Astrocyte (in vitro differentiated cells and primary cell): Measurements from ENCODE around the gene IFI27L1. TPM values are rescaled to one million over a fixed set of nuclear protein-coding genes. Genes with fewer than 3 reads are reported as not detected.

Experiments used
- DNase-seq: peaks from one replicate; pipeline ENCODE4 v3.0.0-alpha.2; 2010; ENCODE audit warnings: low read depth
- FAIRE-seq: peaks from 2 replicates; lab custom pipeline; 2011; peaks lifted over from hg19 to GRCh38; lab: Jason Lieb, UNC
- H2AFZ ChIP-seq: 2 replicates; pipeline ENCODE4 v1.6.0; 2012; ENCODE audit warnings: low read depth, low read length, inconsistent platforms
- H3K27ac ChIP-seq: 2 replicates; pipeline ENCODE4 v1.5.1; 2011; ENCODE audit warnings: low read depth, low read length, inconsistent platforms
- H3K27me3 ChIP-seq: 2 replicates; pipeline ENCODE4 v1.6.0; 2011; ENCODE audit warnings: low read length, inconsistent platforms; ENCODE audit not compliant: insufficient read depth
- H3K36me3 ChIP-seq: 2 replicates; pipeline ENCODE4 v1.5.1; 2011; ENCODE audit warnings: low read length, inconsistent platforms; ENCODE audit not compliant: insufficient read depth
- H3K4me1 ChIP-seq: 2 replicates; pipeline ENCODE4 v1.5.1; 2011; ENCODE audit warnings: low read length, inconsistent platforms; ENCODE audit not compliant: insufficient read depth
- H3K4me2 ChIP-seq: 2 replicates; pipeline ENCODE4 v1.6.0; 2012; ENCODE audit warnings: low read length, inconsistent platforms
- H3K4me3 ChIP-seq: 2 replicates; pipeline ENCODE4 v1.5.1; 2011; ENCODE audit warnings: low read depth, mild to moderate bottlenecking, low read length, inconsistent platforms; ENCODE audit not compliant: insufficient read depth
- H3K79me2 ChIP-seq: 2 replicates; pipeline ENCODE4 v1.6.0; 2012; ENCODE audit warnings: mild to moderate bottlenecking, low read length, inconsistent platforms; ENCODE audit not compliant: insufficient read depth
- H3K9ac ChIP-seq: 2 replicates; pipeline ENCODE4 v1.6.0; 2012; ENCODE audit warnings: mild to moderate bottlenecking, low read length, inconsistent platforms
- H3K9me3 ChIP-seq: 2 replicates; pipeline ENCODE4 v1.5.1; 2012; ENCODE audit warnings: low read depth, mild to moderate bottlenecking, low read length, inconsistent platforms; ENCODE audit not compliant: insufficient read depth
- H4K20me1 ChIP-seq: 2 replicates; pipeline ENCODE4 v1.6.0; 2012; ENCODE audit warnings: low read length, inconsistent platforms; ENCODE audit not compliant: insufficient read depth
- H3K27ac Mint-ChIP-seq: one replicate; pipeline ENCODE4 v1.8.0; 2021; ENCODE audit warnings: mild to moderate bottlenecking, mixed read lengths; ENCODE audit not compliant: unreplicated experiment
- H3K27me3 Mint-ChIP-seq: one replicate; pipeline ENCODE4 v1.8.0; 2021; ENCODE audit warnings: low read depth, mixed read lengths; ENCODE audit not compliant: unreplicated experiment
- H3K36me3 Mint-ChIP-seq: one replicate; pipeline ENCODE4 v1.8.0; 2021; ENCODE audit warnings: low read depth, mixed read lengths; ENCODE audit not compliant: unreplicated experiment
- H3K4me1 Mint-ChIP-seq: one replicate; pipeline ENCODE4 v1.8.0; 2021; ENCODE audit warnings: low read depth, mixed read lengths; ENCODE audit not compliant: unreplicated experiment
- H3K4me3 Mint-ChIP-seq: one replicate; pipeline ENCODE4 v1.8.0; 2021; ENCODE audit warnings: mild to moderate bottlenecking, moderate library complexity, mixed read lengths; ENCODE audit not compliant: unreplicated experiment
- H3K9me3 Mint-ChIP-seq: one replicate; pipeline ENCODE4 v1.8.0; 2021; ENCODE audit warnings: mild to moderate bottlenecking, mixed read lengths; ENCODE audit not compliant: unreplicated experiment
- EZH2 ChIP-seq: IDR thresholded peaks from 2 replicates; pipeline ENCODE4 v1.6.1; 2012; ENCODE audit warnings: mild to moderate bottlenecking, low read length, inconsistent platforms; ENCODE audit not compliant: insufficient read depth
- total RNA-seq: library from RNA; stranded (reverse); gene quantifications from 2 replicates; pipeline ENCODE4 v1.2.1, GENCODE V29; 2021
- TF ChIP-seq, protein P1 (sequence below): IDR thresholded peaks from 2 replicates; pipeline ENCODE4 v1.5.1; 2011; ENCODE audit warnings: low read depth, mild to moderate bottlenecking, inconsistent platforms, low read length, moderate library complexity; ENCODE audit not compliant: insufficient read depth

Gene IFI27L1
- total RNA-seq, 1 donor from 2014 or later: 28.4 TPM

DNA sequence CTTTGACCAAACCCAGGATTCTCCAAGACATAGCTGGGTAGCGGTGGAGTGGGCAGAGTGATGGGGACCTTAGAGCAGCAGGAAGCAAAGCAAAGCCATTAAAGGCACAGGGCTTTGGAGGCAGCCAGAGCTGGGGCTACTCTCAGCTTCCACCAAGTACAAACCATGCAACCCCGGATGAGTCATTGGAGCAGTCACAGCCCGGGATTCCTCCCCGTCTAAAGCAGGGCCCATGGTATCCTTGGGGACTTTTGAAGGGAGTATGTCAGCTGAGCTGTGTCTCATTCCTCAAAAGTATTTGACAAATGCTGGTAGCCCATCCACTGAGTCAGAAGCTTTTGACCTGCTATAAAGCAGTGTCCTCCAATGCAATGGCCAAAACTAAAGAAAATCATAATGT is 19.7 kb downstream of the IFI27L1 start:
- peak; percentile 65 for DNase-seq

DNA sequence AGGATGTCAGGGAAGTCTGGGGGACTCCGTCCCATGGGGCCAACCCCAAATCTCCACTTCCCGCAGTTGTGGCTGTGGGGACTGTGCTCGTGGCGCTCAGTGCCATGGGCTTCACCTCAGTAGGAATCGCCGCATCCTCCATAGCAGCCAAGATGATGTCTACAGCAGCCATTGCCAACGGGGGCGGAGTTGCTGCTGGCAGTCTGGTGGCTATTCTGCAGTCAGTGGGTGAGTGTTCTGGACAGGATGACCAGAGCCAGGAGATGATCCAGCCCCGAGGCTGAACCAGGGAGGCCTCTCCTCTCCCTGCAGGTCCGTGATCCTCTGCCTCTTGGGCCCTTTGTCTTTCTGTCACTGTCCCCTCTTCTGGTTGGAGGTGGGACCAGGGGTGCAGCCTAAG is 20.6 kb downstream of the IFI27L1 start:
- peaks cover 24% of the 10 kb centered on the region for H3K36me3 Mint-ChIP-seq
- Histone ChIP-seq H3K4me1 (peaks cover 10% of the 10 kb centered on the region), H3K27me3 (no peaks in the 10 kb centered on the region), H3K9ac (no peak overlapping the region), H3K36me3 (no peaks in the 10 kb centered on the region), H2AFZ (no peak overlapping the region), H3K9me3 (no peaks in the 10 kb centered on the region), H3K4me2 (no peak overlapping the region), H3K79me2 (no peaks in the 10 kb centered on the region), H4K20me1 (peaks cover 8% of the 10 kb centered on the region), H3K4me3 (no peak overlapping the region), H3K27ac (no peak overlapping the region)
- no peak overlapping the region for H3K27ac Mint-ChIP-seq
- DNase-seq (no peak), FAIRE-seq (no peak)
- TF ChIP-seq, protein P1, sequence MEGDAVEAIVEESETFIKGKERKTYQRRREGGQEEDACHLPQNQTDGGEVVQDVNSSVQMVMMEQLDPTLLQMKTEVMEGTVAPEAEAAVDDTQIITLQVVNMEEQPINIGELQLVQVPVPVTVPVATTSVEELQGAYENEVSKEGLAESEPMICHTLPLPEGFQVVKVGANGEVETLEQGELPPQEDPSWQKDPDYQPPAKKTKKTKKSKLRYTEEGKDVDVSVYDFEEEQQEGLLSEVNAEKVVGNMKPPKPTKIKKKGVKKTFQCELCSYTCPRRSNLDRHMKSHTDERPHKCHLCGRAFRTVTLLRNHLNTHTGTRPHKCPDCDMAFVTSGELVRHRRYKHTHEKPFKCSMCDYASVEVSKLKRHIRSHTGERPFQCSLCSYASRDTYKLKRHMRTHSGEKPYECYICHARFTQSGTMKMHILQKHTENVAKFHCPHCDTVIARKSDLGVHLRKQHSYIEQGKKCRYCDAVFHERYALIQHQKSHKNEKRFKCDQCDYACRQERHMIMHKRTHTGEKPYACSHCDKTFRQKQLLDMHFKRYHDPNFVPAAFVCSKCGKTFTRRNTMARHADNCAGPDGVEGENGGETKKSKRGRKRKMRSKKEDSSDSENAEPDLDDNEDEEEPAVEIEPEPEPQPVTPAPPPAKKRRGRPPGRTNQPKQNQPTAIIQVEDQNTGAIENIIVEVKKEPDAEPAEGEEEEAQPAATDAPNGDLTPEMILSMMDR: no peak
- no peak for TF ChIP-seq EZH2
- H3K4me1 Mint-ChIP-seq: peaks cover 20% of the 10 kb centered on the region
- H3K9me3 Mint-ChIP-seq: no peaks in the 10 kb centered on the region
- H3K27me3 Mint-ChIP-seq: no peaks in the 10 kb centered on the region
- no peak overlapping the region for H3K4me3 Mint-ChIP-seq

More for the DNA sequence above, 19.7 kb downstream of the IFI27L1 start:
- Histone ChIP-seq H4K20me1 (peaks cover 8% of the 10 kb centered on the region), H3K4me3 (no peak overlapping the region), H3K4me1 (peaks cover 10% of the 10 kb centered on the region), H3K27me3 (no peaks in the 10 kb centered on the region), H3K27ac (peak overlapping the region; percentile 20), H3K4me2 (peak overlapping the region; percentile 43), H3K79me2 (no peaks in the 10 kb centered on the region), H3K9me3 (no peaks in the 10 kb centered on the region), H3K36me3 (no peaks in the 10 kb centered on the region), H3K9ac (no peak overlapping the region), H2AFZ (no peak overlapping the region)
- no peak for TF ChIP-seq EZH2
- TF ChIP-seq, protein P1: no peak
- H3K36me3 Mint-ChIP-seq: peaks cover 24% of the 10 kb centered on the region
- peak; percentile 88 for FAIRE-seq
- no peak overlapping the region for H3K4me3 Mint-ChIP-seq
- H3K9me3 Mint-ChIP-seq: no peaks in the 10 kb centered on the region
- no peaks in the 10 kb centered on the region for H3K27me3 Mint-ChIP-seq
- H3K27ac Mint-ChIP-seq: peak overlapping the region; percentile 88
- peaks cover 20% of the 10 kb centered on the region for H3K4me1 Mint-ChIP-seq

DNA sequence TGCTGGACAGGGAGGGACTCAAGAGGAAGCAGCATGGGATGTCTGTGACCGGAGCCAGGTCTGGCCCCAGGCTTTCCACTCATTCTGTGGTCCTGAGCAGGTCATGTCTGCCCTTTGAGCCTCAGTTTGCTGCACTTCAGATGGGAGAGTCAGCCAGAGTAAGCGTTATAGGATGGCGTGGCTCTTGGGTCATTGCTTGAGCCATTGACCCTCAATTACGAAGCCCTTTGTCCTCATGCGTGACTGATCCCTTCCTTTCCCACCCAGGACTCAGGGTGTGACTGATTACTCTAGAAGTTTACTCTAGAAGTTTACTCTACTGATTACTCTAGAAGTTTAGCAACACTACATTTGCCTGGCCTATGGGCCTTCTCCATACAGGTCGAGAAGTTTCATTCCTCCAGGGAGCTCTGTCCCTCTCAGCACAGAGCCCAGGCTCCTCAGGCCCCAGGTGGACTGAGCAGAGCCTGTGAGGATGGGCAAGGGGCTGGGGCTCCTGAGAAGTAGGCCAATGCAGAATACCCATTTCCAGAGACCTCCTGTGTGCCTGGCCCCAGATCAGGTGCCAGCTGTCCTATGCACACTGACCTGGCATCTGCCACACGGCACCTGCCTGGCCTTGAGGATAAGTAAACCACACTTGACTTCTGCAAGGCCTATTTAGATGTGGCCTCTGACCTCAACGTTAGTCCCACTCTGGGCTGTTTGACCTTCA is 21.8 kb downstream of the IFI27L1 start:
- H3K9me3 ChIP-seq: no peaks in the 10 kb centered on the region
- peaks cover 20% of the 10 kb centered on the region for H3K4me1 Mint-ChIP-seq
- no peak overlapping the region for H3K9ac ChIP-seq
- no peaks in the 10 kb centered on the region for H3K36me3 ChIP-seq
- peaks cover 8% of the 10 kb centered on the region for H4K20me1 ChIP-seq
- no peak overlapping the region for H2AFZ ChIP-seq
- peaks cover 19% of the 10 kb centered on the region for H3K36me3 Mint-ChIP-seq
- H3K27ac ChIP-seq: no peak overlapping the region
- H3K4me2 ChIP-seq: no peak overlapping the region
- DNase-seq (no peak), FAIRE-seq (no peak)
- no peaks in the 10 kb centered on the region for H3K27me3 Mint-ChIP-seq
- no peaks in the 10 kb centered on the region for H3K27me3 ChIP-seq
- H3K79me2 ChIP-seq: no peaks in the 10 kb centered on the region
- TF ChIP-seq, protein P1: no peak
- TF ChIP-seq EZH2: no peak
- H3K4me3 ChIP-seq: no peak overlapping the region
- H3K27ac Mint-ChIP-seq: no peak overlapping the region
- H3K9me3 Mint-ChIP-seq: no peaks in the 10 kb centered on the region
- peaks cover 10% of the 10 kb centered on the region for H3K4me1 ChIP-seq
- H3K4me3 Mint-ChIP-seq: no peak overlapping the region
